Astrocyte (in vitro differentiated cells and primary cell): ENCODE data around the gene MRPL48. TPM values are rescaled to one million over a fixed set of nuclear protein-coding genes. Genes with fewer than 3 reads are reported as not detected.

Experiments
- DNase-seq: peaks from one replicate; pipeline ENCODE4 v3.0.0-alpha.2; 2010; ENCODE audit warnings: low read depth
- FAIRE-seq: peaks from 2 replicates; lab custom pipeline; 2011; peaks lifted over from hg19 to GRCh38; lab: Jason Lieb, UNC
- H2AFZ ChIP-seq: 2 replicates; pipeline ENCODE4 v1.6.0; 2012; ENCODE audit warnings: low read depth, low read length, inconsistent platforms
- H3K27ac ChIP-seq: 2 replicates; pipeline ENCODE4 v1.5.1; 2011; ENCODE audit warnings: low read depth, low read length, inconsistent platforms
- H3K27me3 ChIP-seq: 2 replicates; pipeline ENCODE4 v1.6.0; 2011; ENCODE audit warnings: low read length, inconsistent platforms; ENCODE audit not compliant: insufficient read depth
- H3K36me3 ChIP-seq: 2 replicates; pipeline ENCODE4 v1.5.1; 2011; ENCODE audit warnings: low read length, inconsistent platforms; ENCODE audit not compliant: insufficient read depth
- H3K4me1 ChIP-seq: 2 replicates; pipeline ENCODE4 v1.5.1; 2011; ENCODE audit warnings: low read length, inconsistent platforms; ENCODE audit not compliant: insufficient read depth
- H3K4me2 ChIP-seq: 2 replicates; pipeline ENCODE4 v1.6.0; 2012; ENCODE audit warnings: low read length, inconsistent platforms
- H3K4me3 ChIP-seq: 2 replicates; pipeline ENCODE4 v1.5.1; 2011; ENCODE audit warnings: low read depth, mild to moderate bottlenecking, low read length, inconsistent platforms; ENCODE audit not compliant: insufficient read depth
- H3K79me2 ChIP-seq: 2 replicates; pipeline ENCODE4 v1.6.0; 2012; ENCODE audit warnings: mild to moderate bottlenecking, low read length, inconsistent platforms; ENCODE audit not compliant: insufficient read depth
- H3K9ac ChIP-seq: 2 replicates; pipeline ENCODE4 v1.6.0; 2012; ENCODE audit warnings: mild to moderate bottlenecking, low read length, inconsistent platforms
- H3K9me3 ChIP-seq: 2 replicates; pipeline ENCODE4 v1.5.1; 2012; ENCODE audit warnings: low read depth, mild to moderate bottlenecking, low read length, inconsistent platforms; ENCODE audit not compliant: insufficient read depth
- H4K20me1 ChIP-seq: 2 replicates; pipeline ENCODE4 v1.6.0; 2012; ENCODE audit warnings: low read length, inconsistent platforms; ENCODE audit not compliant: insufficient read depth
- H3K27ac Mint-ChIP-seq: one replicate; pipeline ENCODE4 v1.8.0; 2021; ENCODE audit warnings: mild to moderate bottlenecking, mixed read lengths; ENCODE audit not compliant: unreplicated experiment
- H3K27me3 Mint-ChIP-seq: one replicate; pipeline ENCODE4 v1.8.0; 2021; ENCODE audit warnings: low read depth, mixed read lengths; ENCODE audit not compliant: unreplicated experiment
- H3K36me3 Mint-ChIP-seq: one replicate; pipeline ENCODE4 v1.8.0; 2021; ENCODE audit warnings: low read depth, mixed read lengths; ENCODE audit not compliant: unreplicated experiment
- H3K4me1 Mint-ChIP-seq: one replicate; pipeline ENCODE4 v1.8.0; 2021; ENCODE audit warnings: low read depth, mixed read lengths; ENCODE audit not compliant: unreplicated experiment
- H3K4me3 Mint-ChIP-seq: one replicate; pipeline ENCODE4 v1.8.0; 2021; ENCODE audit warnings: mild to moderate bottlenecking, moderate library complexity, mixed read lengths; ENCODE audit not compliant: unreplicated experiment
- H3K9me3 Mint-ChIP-seq: one replicate; pipeline ENCODE4 v1.8.0; 2021; ENCODE audit warnings: mild to moderate bottlenecking, mixed read lengths; ENCODE audit not compliant: unreplicated experiment
- CTCF ChIP-seq: IDR thresholded peaks from 2 replicates; pipeline ENCODE4 v1.5.1; 2011; ENCODE audit warnings: low read depth, mild to moderate bottlenecking, inconsistent platforms, low read length, moderate library complexity; ENCODE audit not compliant: insufficient read depth
- EZH2 ChIP-seq: IDR thresholded peaks from 2 replicates; pipeline ENCODE4 v1.6.1; 2012; ENCODE audit warnings: mild to moderate bottlenecking, low read length, inconsistent platforms; ENCODE audit not compliant: insufficient read depth
- total RNA-seq: library from RNA; stranded (reverse); gene quantifications from 2 replicates; pipeline ENCODE4 v1.2.1, GENCODE V29; 2021

The MRPL48 gene
- total RNA-seq, 1 donor from 2014 or later, result 24.6 TPM

- no peaks in the 10 kb centered on the region for H3K9me3 Mint-ChIP-seq
- H3K9ac ChIP-seq, result no peak overlapping the region
- TF ChIP-seq CTCF (no peak), EZH2 (no peak)
- H3K4me1 ChIP-seq, result no peaks in the 10 kb centered on the region
- H3K36me3 ChIP-seq, result peaks cover 4% of the 10 kb centered on the region
- peaks cover 3% of the 10 kb centered on the region for H3K4me1 Mint-ChIP-seq
- no peak for DNase-seq
- no peak overlapping the region for H2AFZ ChIP-seq
- H3K4me2 ChIP-seq, result no peak overlapping the region
- H3K4me3 Mint-ChIP-seq, result no peak overlapping the region
- H3K79me2 ChIP-seq, result no peaks in the 10 kb centered on the region
- H4K20me1 ChIP-seq, result no peaks in the 10 kb centered on the region
- no peak for FAIRE-seq
- H3K27me3 Mint-ChIP-seq, result no peaks in the 10 kb centered on the region
- H3K36me3 Mint-ChIP-seq, result peaks cover 11% of the 10 kb centered on the region
- no peaks in the 10 kb centered on the region for H3K9me3 ChIP-seq
- H3K27ac ChIP-seq, result no peak overlapping the region
- H3K27ac Mint-ChIP-seq, result no peak overlapping the region
- no peak overlapping the region for H3K4me3 ChIP-seq
- no peaks in the 10 kb centered on the region for H3K27me3 ChIP-seq
These were observed 72.0 kb downstream of the MRPL48 start for GRCh38 chr11:73859671-73860070.

GRCh38 chr11:73860202-73860601, 72.5 kb downstream of the MRPL48 start:
- Histone ChIP-seq H3K9ac (no peak overlapping the region), H3K9me3 (no peaks in the 10 kb centered on the region), H2AFZ (no peak overlapping the region), H3K27me3 (no peaks in the 10 kb centered on the region), H3K4me2 (no peak overlapping the region), H3K36me3 (peaks cover 4% of the 10 kb centered on the region), H4K20me1 (no peaks in the 10 kb centered on the region), H3K4me3 (no peak overlapping the region), H3K4me1 (no peaks in the 10 kb centered on the region), H3K27ac (no peak overlapping the region), H3K79me2 (no peaks in the 10 kb centered on the region)
- Mint-ChIP-seq H3K4me1 (peaks cover 3% of the 10 kb centered on the region), H3K36me3 (peaks cover 11% of the 10 kb centered on the region), H3K27ac (no peak overlapping the region), H3K9me3 (no peaks in the 10 kb centered on the region), H3K27me3 (no peaks in the 10 kb centered on the region), H3K4me3 (no peak overlapping the region)
- DNase-seq, result no peak
- FAIRE-seq, result no peak
- TF ChIP-seq CTCF (no peak), EZH2 (no peak)

GRCh38 chr11:73862986-73863385, 75.3 kb downstream of the MRPL48 start:
- Histone ChIP-seq H3K36me3 (peaks cover 4% of the 10 kb centered on the region), H3K4me1 (peaks cover 11% of the 10 kb centered on the region), H3K27ac (no peak overlapping the region), H3K27me3 (no peaks in the 10 kb centered on the region), H2AFZ (no peak overlapping the region), H4K20me1 (no peaks in the 10 kb centered on the region), H3K9ac (no peak overlapping the region), H3K79me2 (no peaks in the 10 kb centered on the region), H3K9me3 (no peaks in the 10 kb centered on the region), H3K4me3 (no peak overlapping the region), H3K4me2 (no peak overlapping the region)
- Mint-ChIP-seq H3K36me3 (peaks cover 11% of the 10 kb centered on the region), H3K4me1 (peaks cover 12% of the 10 kb centered on the region), H3K4me3 (no peak overlapping the region), H3K27me3 (no peaks in the 10 kb centered on the region), H3K9me3 (no peaks in the 10 kb centered on the region), H3K27ac (no peak overlapping the region)
- DNase-seq (no peak), FAIRE-seq (no peak)
- TF ChIP-seq CTCF (no peak), EZH2 (no peak)
